ENCODE data around the gene STAG3. TPM values are rescaled to one million over a fixed set of nuclear protein-coding genes. Genes with fewer than 3 reads are reported as not detected.

Gene STAG3
- total and polyA plus RNA-seq, 9 of the 15 experiments (the other 6 are each of a cell fraction or from before 2014, with no cell fraction given), result 0.54 to 2.5 (median 1.7) TPM

GRCh38 chr7:100208911-100209408, 31.2 kb downstream of the STAG3 start (continued):
- TF ChIP-seq FOXJ3 (CRISPR knock-in tag; IDR thresholded peaks at IDR 0.05) (no peak), ELF2 (CRISPR knock-in tag; IDR thresholded peaks at IDR 0.05) (no peak), HCFC1 (IDR thresholded peaks at IDR 0.05; ENCODE audit: low read depth, low read length) (no peak), ZNF121 (CRISPR knock-in tag; conservative IDR thresholded peaks at IDR 0.05) (no peak), POLR2H (tag; IDR thresholded peaks at IDR 0.05; ENCODE audit: low read depth) (no peak), ZNF212 (CRISPR knock-in tag; IDR thresholded peaks at IDR 0.05) (no peak), PML (IDR thresholded peaks at IDR 0.05; ENCODE audit: low read length) (no peak), ZNF717 (CRISPR knock-in tag; IDR thresholded peaks at IDR 0.05) (no peak), KAT7 (CRISPR knock-in tag; IDR thresholded peaks at IDR 0.05; ENCODE audit: borderline replicate concordance) (peak; percentile 40; the same call in 1 of the 2 replicates), ILF3 (IDR thresholded peaks at IDR 0.05; ENCODE audit: borderline replicate concordance) (no peak), ZBTB8A (IDR thresholded peaks at IDR 0.05; ENCODE audit: partially characterized antibody) (no peak), DNMT1 (IDR thresholded peaks at IDR 0.05) (no peak), KLF1 (tag; IDR thresholded peaks at IDR 0.05) (no peak), ZNF384 (IDR thresholded peaks at IDR 0.05; ENCODE audit: low read depth, low read length) (peak; percentile 49; the same call in 1 of the 2 replicates), ESRRB (CRISPR knock-in tag; IDR thresholded peaks at IDR 0.05; ENCODE audit: borderline replicate concordance) (no peak), BCOR (IDR thresholded peaks at IDR 0.05) (no peak), KAT2B (IDR thresholded peaks at IDR 0.05; ENCODE audit: low read depth, low read length) (no peak), L3MBTL2 (IDR thresholded peaks at IDR 0.05) (no peak), LEF1 (IDR thresholded peaks at IDR 0.05) (no peak), PTBP1 (IDR thresholded peaks at IDR 0.05; ENCODE audit: low read depth, low read length) (no peak)

All from K562 (cell line).